SK-N-SH (cell line): ENCODE measurements around the gene EXOC2. TPM values are rescaled to one million over a fixed set of nuclear protein-coding genes. Genes with fewer than 3 reads are reported as not detected.

Experiments
- CTCF ChIA-PET: fragments of 300-600, 350-600 bp; formaldehyde crosslinking; extraction: SDS; loops from one replicate; lab custom pipeline; 2021; lab: Yijun Ruan, JAX
- POLR2A ChIA-PET: fragments of 350-600 bp; sonication (Branson Sonifier 250); formaldehyde crosslinking; extraction: SDS; loops from one replicate; lab custom pipeline; 2020; ENCODE audit warnings: antibody characterized with exemption, inconsistent platforms; lab: Yijun Ruan, JAX
- DNase-seq: peaks from one replicate; pipeline ENCODE4 v3.0.0; 2012
- H2AFZ ChIP-seq: fragments of 200-600 bp; sonication (generic); 2 replicates; pipeline ENCODE4 v1.8.1; 2016; ENCODE audit warnings: antibody characterized with exemption, mild to moderate bottlenecking, low read depth
- H3F3A ChIP-seq: fragments of 200-600 bp; sonication (generic); replicated peaks from 2 replicates; pipeline ENCODE3; 2016; ENCODE audit warnings: antibody characterized with exemption, mild to moderate bottlenecking; ENCODE audit not compliant: insufficient read depth
- H3K27ac ChIP-seq, 2 experiments: fragments of 200-500 bp in 1 of 2; fragments of 200-600 bp in 1 of 2; sonication (Bioruptor generic) in 1 of 2; sonication (generic), shearing (Covaris generic) in 1 of 2; 2 replicates each; pipeline versions ENCODE4 v1.5.1 to v1.6.1; 2014 to 2016; ENCODE audit warnings: low read depth in 2 of 2, inconsistent platforms in 1 of 2, low read length in 1 of 2, mild to moderate bottlenecking in 1 of 2, mixed read lengths in 1 of 2
- H3K27me3 ChIP-seq: fragments of 200-600 bp; sonication (generic), shearing (Covaris generic); 2 replicates; pipeline ENCODE4 v1.6.1; 2016; ENCODE audit warnings: mixed run types; ENCODE audit not compliant: insufficient read depth
- H3K36me3 ChIP-seq, 2 experiments: fragments of 200-500 bp in 1 of 2; fragments of 200-600 bp in 1 of 2; sonication (Bioruptor generic) in 1 of 2; sonication (generic) in 1 of 2; replicated peaks in 1 of 2; 2 replicates each; pipeline versions ENCODE3 to v1.5.1; 2014 to 2016; ENCODE audit warnings: low read length in 1 of 2, mild to moderate bottlenecking in 1 of 2; ENCODE audit not compliant: insufficient read depth in 2 of 2, control insufficient read depth in 1 of 2
- H3K4me1 ChIP-seq, 2 experiments: fragments of 200-500 bp in 1 of 2; fragments of 200-600 bp in 1 of 2; sonication (Bioruptor generic) in 1 of 2; sonication (generic), shearing (Covaris generic) in 1 of 2; 2 replicates each; pipeline versions ENCODE4 v1.5.1 to v1.6.1; 2014 to 2016; ENCODE audit warnings: low read depth in 1 of 2, low read length in 1 of 2, mixed run types in 1 of 2; ENCODE audit not compliant: insufficient read depth in 2 of 2, control insufficient read depth in 1 of 2
- H3K4me2 ChIP-seq: fragments of 200-600 bp; sonication (generic), shearing (Covaris generic); 2 replicates; pipeline ENCODE4 v1.6.1; 2017; ENCODE audit warnings: mixed run types
- H3K4me3 ChIP-seq, 2 experiments: fragments of 200-500 bp in 1 of 2; fragments of 200-600 bp in 1 of 2; sonication (Bioruptor generic) in 1 of 2; sonication (generic), shearing (Covaris generic) in 1 of 2; 2 replicates each; pipeline versions ENCODE4 v1.5.1 to v1.8.1; 2014 to 2016; ENCODE audit warnings: low read depth in 2 of 2, inconsistent platforms in 1 of 2, low read length in 1 of 2, mild to moderate bottlenecking in 1 of 2, mixed read lengths in 1 of 2, moderate library complexity in 1 of 2
- H3K79me2 ChIP-seq: fragments of 200-600 bp; sonication (generic); 2 replicates; pipeline ENCODE4 v1.8.1; 2017; ENCODE audit warnings: mild to moderate bottlenecking; ENCODE audit not compliant: insufficient read depth
- H3K9ac ChIP-seq: fragments of 200-600 bp; sonication (generic); 2 replicates; pipeline ENCODE4 v1.6.1; 2017; ENCODE audit warnings: mixed run types
- H3K9me2 ChIP-seq: fragments of 200-600 bp; sonication (generic); 2 replicates; pipeline ENCODE4 v1.6.1; 2017; ENCODE audit warnings: mixed run types
- H3K9me3 ChIP-seq: fragments of 200-600 bp; sonication (generic); 2 replicates; pipeline ENCODE4 v1.6.1; 2017; ENCODE audit warnings: mixed run types, mild to moderate bottlenecking, moderate library complexity
- H4K20me1 ChIP-seq: fragments of 200-600 bp; sonication (generic); 2 replicates; pipeline ENCODE4 v1.6.1; 2017; ENCODE audit warnings: mild to moderate bottlenecking, mixed run types; ENCODE audit not compliant: insufficient read depth
- FOSL2 ChIP-seq: IDR thresholded peaks from 2 replicates; pipeline ENCODE4 v1.4.0; 2012; ENCODE audit warnings: low read depth, mild to moderate bottlenecking, moderate library complexity, borderline replicate concordance
- GATA2 ChIP-seq: sonication (generic); formaldehyde crosslinking; IDR thresholded peaks from 2 replicates; pipeline ENCODE4 v1.5.0; 2020; ENCODE audit warnings: mild to moderate bottlenecking, missing genetic modification reagents
- MEF2A ChIP-seq: IDR thresholded peaks from 2 replicates; pipeline ENCODE4 v1.4.0; 2012; ENCODE audit warnings: low read depth, borderline replicate concordance
- NFIC ChIP-seq: IDR thresholded peaks from 2 replicates; pipeline ENCODE4 v1.4.0; 2012; ENCODE audit warnings: borderline replicate concordance
- RAD21 ChIP-seq: IDR thresholded peaks from 2 replicates; pipeline ENCODE4 v1.6.1; 2012; ENCODE audit warnings: mild to moderate bottlenecking, low read length
- RFX5 ChIP-seq: IDR thresholded peaks from 2 replicates; pipeline ENCODE4 v1.6.1; 2012; ENCODE audit warnings: mild to moderate bottlenecking, improper control_type of control experiment, low read length
- RXRA ChIP-seq: IDR thresholded peaks from 2 replicates; pipeline ENCODE4 v1.4.0; 2012; ENCODE audit warnings: low read depth, mild to moderate bottlenecking, borderline replicate concordance
- SMC3 ChIP-seq: IDR thresholded peaks from 2 replicates; pipeline ENCODE4 v1.6.1; 2012; ENCODE audit warnings: low read depth, low read length, improper control_type of control experiment
- TAF1 ChIP-seq: IDR thresholded peaks from 2 replicates; pipeline ENCODE4 v1.6.1; 2012; ENCODE audit warnings: low read depth, mild to moderate bottlenecking, low read length, moderate library complexity, borderline replicate concordance
- TEAD4 ChIP-seq: IDR thresholded peaks from 2 replicates; pipeline ENCODE4 v1.4.0; 2012; ENCODE audit warnings: mild to moderate bottlenecking, borderline replicate concordance; ENCODE audit not compliant: insufficient read depth
- WGBS: methylation state at CpG from one replicate; pipeline ENCODE4 v1.1.6; 2017; ENCODE audit warnings: low lambda C conversion rate; 5-methylcytosine and 5-hydroxymethylcytosine counted together
- polyA plus RNA-seq, 3 experiments: library from polyadenylated mRNA; depleted of rRNA; stranded (reverse); fragments of >200 nt; gene quantifications; 2 replicates each; pipeline ENCODE4 v1.2.3, GENCODE V29; 2012
- TF ChIP-seq, protein P1 (sequence below): IDR thresholded peaks from 2 replicates; pipeline ENCODE4 v1.4.0; 2012; ENCODE audit warnings: low read depth, borderline replicate concordance
- TF ChIP-seq, protein P2 (sequence below): fragments of 200-600 bp; sonication (generic); IDR thresholded peaks from 2 replicates; pipeline ENCODE4 v1.6.1; 2017; ENCODE audit warnings: antibody characterized with exemption, mild to moderate bottlenecking, moderate library complexity
- TF ChIP-seq, protein P3 (sequence below): fragments of 150-350 bp; IDR thresholded peaks from 2 replicates; pipeline ENCODE4 v1.6.1; 2017; ENCODE audit warnings: antibody characterized with exemption, low read length, low read depth, borderline replicate concordance
- TF ChIP-seq, protein P4 (sequence below): IDR thresholded peaks from 2 replicates; pipeline ENCODE4 v1.4.0; 2012; ENCODE audit warnings: low read depth, borderline replicate concordance
- TF ChIP-seq, protein P5 (sequence below): IDR thresholded peaks from 2 replicates; pipeline ENCODE4; 2012
- TF ChIP-seq, protein P6 (sequence below): fragments of 150-350 bp; IDR thresholded peaks from 2 replicates; pipeline ENCODE4 v1.6.1; 2016; ENCODE audit warnings: mild to moderate bottlenecking, low read depth, low read length
- TF ChIP-seq, protein P7 (sequence below): IDR thresholded peaks from 2 replicates; pipeline ENCODE4 v1.4.0; 2012; ENCODE audit warnings: low read depth

The EXOC2 gene
- polyA plus RNA-seq, 1 of the 3 experiments (the other 2 are of a cell fraction), result 10.6 TPM

DNA sequence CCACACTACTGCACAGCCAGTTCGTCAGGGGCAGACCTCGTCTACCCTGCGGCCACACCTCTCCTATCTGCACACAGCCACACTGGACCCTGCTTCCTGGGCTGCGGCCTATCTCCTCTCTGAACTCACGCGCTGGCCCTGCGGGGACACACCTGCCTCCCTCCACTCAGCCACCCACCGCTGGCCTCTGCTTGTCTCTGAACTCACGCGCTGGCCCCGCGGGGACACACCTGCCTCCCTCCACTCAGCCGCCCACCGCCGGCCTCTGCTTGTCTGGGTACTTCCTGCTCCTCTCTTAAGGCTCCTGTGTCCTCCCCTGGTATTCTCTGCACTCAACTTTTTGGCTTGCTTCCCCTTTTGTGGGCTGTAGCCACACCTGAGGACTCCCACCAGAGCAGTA, 88.4 kb downstream of the EXOC2 start:
- Histone ChIP-seq H3K27me3 (no peaks in the 10 kb centered on the region), H3F3A (no peaks in the 10 kb centered on the region), H3K9ac (no peak overlapping the region), H3K9me3 (no peaks in the 10 kb centered on the region), H4K20me1 (no peaks in the 10 kb centered on the region), H2AFZ (no peak overlapping the region), H3K36me3 (peaks cover 12 to 18% of the 10 kb centered on the region in 2 experiments), H3K4me3 (no peak overlapping the region), H3K79me2 (no peaks in the 10 kb centered on the region), H3K4me2 (no peak overlapping the region), H3K4me1 (no peaks in the 10 kb centered on the region; a peak in 1 of 4 replicates), H3K27ac (no peak overlapping the region), H3K9me2 (no peaks in the 10 kb centered on the region)
- TF ChIP-seq, protein P1, sequence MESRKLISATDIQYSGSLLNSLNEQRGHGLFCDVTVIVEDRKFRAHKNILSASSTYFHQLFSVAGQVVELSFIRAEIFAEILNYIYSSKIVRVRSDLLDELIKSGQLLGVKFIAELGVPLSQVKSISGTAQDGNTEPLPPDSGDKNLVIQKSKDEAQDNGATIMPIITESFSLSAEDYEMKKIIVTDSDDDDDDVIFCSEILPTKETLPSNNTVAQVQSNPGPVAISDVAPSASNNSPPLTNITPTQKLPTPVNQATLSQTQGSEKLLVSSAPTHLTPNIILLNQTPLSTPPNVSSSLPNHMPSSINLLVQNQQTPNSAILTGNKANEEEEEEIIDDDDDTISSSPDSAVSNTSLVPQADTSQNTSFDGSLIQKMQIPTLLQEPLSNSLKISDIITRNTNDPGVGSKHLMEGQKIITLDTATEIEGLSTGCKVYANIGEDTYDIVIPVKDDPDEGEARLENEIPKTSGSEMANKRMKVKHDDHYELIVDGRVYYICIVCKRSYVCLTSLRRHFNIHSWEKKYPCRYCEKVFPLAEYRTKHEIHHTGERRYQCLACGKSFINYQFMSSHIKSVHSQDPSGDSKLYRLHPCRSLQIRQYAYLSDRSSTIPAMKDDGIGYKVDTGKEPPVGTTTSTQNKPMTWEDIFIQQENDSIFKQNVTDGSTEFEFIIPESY, result no peak
- ChIA-PET POLR2A (no interaction called here), CTCF (interaction anchor here (1.0 to 1.6 kb wide), 2 partner anchors 11 to 118 kb away, joined by 3 to 7 read pairs; no protein-coding TSS in a partner anchor)
- no peak for DNase-seq
- WGBS, result 97% methylated on average over 15 of the region's 15 CpGs

DNA sequence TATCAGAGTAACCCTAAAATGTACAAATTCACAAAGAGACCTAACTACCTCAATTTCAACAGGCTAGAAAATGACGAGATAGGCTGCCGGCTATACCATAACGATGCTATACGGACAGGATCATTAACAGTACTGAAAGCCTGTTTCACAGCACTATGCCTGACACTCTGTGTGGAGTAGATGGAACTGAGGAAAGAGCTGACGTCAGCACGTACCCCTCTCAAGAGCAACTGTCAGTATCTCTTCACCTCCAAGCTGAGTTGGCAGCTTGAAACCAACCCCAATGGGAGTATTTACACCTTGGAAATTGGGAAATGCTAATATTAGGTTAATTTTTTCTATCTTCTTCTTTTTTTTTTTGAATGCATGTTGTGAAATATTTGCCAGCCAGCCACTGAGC, 89.7 kb downstream of the EXOC2 start:
- Histone ChIP-seq H4K20me1 (no peaks in the 10 kb centered on the region), H3K4me2 (no peak overlapping the region), H2AFZ (no peak overlapping the region), H3K9ac (no peak overlapping the region), H3K9me2 (0 out of 2 replicates have a peak, but pooled peaks cover 4% of the 10 kb centered on the region), H3K4me3 (no peak overlapping the region), H3K27ac (no peak overlapping the region), H3F3A (no peaks in the 10 kb centered on the region), H3K4me1 (no peaks in the 10 kb centered on the region; a peak in 1 of 4 replicates), H3K9me3 (no peaks in the 10 kb centered on the region; the same call in 1 of the 2 replicates), H3K36me3 (peaks cover 11 to 20% of the 10 kb centered on the region in 2 experiments), H3K79me2 (no peaks in the 10 kb centered on the region), H3K27me3 (no peaks in the 10 kb centered on the region)
- TF ChIP-seq, protein P2, sequence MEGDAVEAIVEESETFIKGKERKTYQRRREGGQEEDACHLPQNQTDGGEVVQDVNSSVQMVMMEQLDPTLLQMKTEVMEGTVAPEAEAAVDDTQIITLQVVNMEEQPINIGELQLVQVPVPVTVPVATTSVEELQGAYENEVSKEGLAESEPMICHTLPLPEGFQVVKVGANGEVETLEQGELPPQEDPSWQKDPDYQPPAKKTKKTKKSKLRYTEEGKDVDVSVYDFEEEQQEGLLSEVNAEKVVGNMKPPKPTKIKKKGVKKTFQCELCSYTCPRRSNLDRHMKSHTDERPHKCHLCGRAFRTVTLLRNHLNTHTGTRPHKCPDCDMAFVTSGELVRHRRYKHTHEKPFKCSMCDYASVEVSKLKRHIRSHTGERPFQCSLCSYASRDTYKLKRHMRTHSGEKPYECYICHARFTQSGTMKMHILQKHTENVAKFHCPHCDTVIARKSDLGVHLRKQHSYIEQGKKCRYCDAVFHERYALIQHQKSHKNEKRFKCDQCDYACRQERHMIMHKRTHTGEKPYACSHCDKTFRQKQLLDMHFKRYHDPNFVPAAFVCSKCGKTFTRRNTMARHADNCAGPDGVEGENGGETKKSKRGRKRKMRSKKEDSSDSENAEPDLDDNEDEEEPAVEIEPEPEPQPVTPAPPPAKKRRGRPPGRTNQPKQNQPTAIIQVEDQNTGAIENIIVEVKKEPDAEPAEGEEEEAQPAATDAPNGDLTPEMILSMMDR, result no peak
- no peak for TF ChIP-seq NFIC
- TF ChIP-seq FOSL2, result no peak
- TF ChIP-seq, protein P3, sequence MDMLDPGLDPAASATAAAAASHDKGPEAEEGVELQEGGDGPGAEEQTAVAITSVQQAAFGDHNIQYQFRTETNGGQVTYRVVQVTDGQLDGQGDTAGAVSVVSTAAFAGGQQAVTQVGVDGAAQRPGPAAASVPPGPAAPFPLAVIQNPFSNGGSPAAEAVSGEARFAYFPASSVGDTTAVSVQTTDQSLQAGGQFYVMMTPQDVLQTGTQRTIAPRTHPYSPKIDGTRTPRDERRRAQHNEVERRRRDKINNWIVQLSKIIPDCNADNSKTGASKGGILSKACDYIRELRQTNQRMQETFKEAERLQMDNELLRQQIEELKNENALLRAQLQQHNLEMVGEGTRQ, result no peak
- no peak for TF ChIP-seq RXRA
- TF ChIP-seq, protein P4, sequence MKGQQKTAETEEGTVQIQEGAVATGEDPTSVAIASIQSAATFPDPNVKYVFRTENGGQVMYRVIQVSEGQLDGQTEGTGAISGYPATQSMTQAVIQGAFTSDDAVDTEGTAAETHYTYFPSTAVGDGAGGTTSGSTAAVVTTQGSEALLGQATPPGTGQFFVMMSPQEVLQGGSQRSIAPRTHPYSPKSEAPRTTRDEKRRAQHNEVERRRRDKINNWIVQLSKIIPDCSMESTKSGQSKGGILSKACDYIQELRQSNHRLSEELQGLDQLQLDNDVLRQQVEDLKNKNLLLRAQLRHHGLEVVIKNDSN, result no peak
- TF ChIP-seq, protein P5, sequence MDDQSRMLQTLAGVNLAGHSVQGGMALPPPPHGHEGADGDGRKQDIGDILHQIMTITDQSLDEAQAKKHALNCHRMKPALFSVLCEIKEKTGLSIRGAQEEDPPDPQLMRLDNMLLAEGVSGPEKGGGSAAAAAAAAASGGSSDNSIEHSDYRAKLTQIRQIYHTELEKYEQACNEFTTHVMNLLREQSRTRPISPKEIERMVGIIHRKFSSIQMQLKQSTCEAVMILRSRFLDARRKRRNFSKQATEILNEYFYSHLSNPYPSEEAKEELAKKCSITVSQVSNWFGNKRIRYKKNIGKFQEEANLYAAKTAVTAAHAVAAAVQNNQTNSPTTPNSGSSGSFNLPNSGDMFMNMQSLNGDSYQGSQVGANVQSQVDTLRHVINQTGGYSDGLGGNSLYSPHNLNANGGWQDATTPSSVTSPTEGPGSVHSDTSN, result no peak
- TF ChIP-seq SMC3, result no peak
- TF ChIP-seq, protein P6, sequence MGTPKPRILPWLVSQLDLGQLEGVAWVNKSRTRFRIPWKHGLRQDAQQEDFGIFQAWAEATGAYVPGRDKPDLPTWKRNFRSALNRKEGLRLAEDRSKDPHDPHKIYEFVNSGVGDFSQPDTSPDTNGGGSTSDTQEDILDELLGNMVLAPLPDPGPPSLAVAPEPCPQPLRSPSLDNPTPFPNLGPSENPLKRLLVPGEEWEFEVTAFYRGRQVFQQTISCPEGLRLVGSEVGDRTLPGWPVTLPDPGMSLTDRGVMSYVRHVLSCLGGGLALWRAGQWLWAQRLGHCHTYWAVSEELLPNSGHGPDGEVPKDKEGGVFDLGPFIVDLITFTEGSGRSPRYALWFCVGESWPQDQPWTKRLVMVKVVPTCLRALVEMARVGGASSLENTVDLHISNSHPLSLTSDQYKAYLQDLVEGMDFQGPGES, result no peak
- TF ChIP-seq TAF1, result no peak
- no peak for TF ChIP-seq MEF2A
- no peak for TF ChIP-seq RAD21
- TF ChIP-seq, protein P7, sequence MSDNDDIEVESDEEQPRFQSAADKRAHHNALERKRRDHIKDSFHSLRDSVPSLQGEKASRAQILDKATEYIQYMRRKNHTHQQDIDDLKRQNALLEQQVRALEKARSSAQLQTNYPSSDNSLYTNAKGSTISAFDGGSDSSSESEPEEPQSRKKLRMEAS, result no peak
- no peak for TF ChIP-seq RFX5
- TF ChIP-seq TEAD4, result no peak
- no peak for TF ChIP-seq GATA2 (CRISPR knock-in tag)
- DNase-seq, result no peak
- ChIA-PET CTCF (interaction anchor here (1.6 kb wide), 1 partner anchor 10 kb away, joined by 7 read pairs; no protein-coding TSS in a partner anchor), POLR2A (no interaction called here)
- 98% methylated on average over 6 of the region's 6 CpGs for WGBS
